ENCODE results near the gene DIS3L2.

The DIS3L2 gene

DNA sequence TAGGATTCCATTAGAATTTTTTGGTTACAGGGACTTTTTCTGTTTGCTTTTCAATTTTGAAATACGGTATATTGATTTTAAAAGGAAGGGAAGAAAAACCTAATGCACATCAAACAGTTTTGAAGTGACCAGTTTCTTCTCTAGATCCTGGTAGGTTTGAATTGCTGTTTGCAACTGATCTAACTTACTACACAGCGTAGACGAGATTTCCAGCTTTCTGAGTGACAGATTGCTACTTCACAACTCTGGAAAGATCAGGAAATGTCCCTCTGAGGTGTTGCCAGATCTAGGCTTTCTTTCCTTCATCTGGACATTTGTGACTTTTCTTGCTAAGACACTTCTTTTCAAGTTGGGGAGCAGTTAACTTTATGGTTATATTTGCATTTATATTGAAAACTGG is 112.2 kb downstream of the DIS3L2 start:
- Histone ChIP-seq H3K9me3 (no peaks in the 10 kb centered on the region), H3K9ac (no peak overlapping the region), H3K4me1 (peaks cover 25% of the 10 kb centered on the region), H3K27ac (no peak overlapping the region), H3K4me2 (no peak overlapping the region), H3K27me3 (no peaks in the 10 kb centered on the region), H3K36me3 (no peaks in the 10 kb centered on the region), H4K20me1 (peaks cover 20% of the 10 kb centered on the region; the same call in 1 of the 2 replicates), H3K4me3 (no peak overlapping the region)
- no peak for TF ChIP-seq Cebpa-rat (IDR thresholded peaks at IDR 0.05)

DNA sequence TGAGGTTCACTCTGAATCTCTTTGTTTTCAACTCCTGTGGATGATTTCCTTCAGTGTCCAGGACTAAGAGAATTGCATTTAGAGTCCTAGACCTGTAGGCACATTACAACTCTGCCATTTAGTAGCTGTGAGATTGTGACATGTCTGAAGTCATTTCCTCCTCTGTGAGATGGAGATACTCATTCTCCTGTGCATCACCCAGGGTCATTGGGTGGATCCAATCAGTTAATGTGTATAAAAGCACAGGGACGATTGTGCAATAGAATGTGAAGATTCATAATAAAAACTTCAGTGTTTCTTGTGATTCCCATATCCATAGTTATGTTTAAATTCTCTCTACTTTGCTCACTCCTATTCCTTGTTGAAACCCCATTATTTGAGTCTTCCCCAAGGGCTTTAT is 113.6 kb downstream of the DIS3L2 start:
- H3K27ac ChIP-seq, result no peak overlapping the region

GRCh38 chr2:232075859-232076258 is 114.3 kb downstream of the DIS3L2 start:
- no peak overlapping the region for H3K27ac ChIP-seq
- peaks cover 25% of the 10 kb centered on the region for H3K4me1 ChIP-seq
- no peak overlapping the region for H3K4me3 ChIP-seq
- no peak for TF ChIP-seq Cebpa-rat (IDR thresholded peaks at IDR 0.05)
- H3K9ac ChIP-seq, result no peak overlapping the region
- H3K27me3 ChIP-seq, result no peaks in the 10 kb centered on the region
- H3K9me3 ChIP-seq, result no peaks in the 10 kb centered on the region
- no peak overlapping the region for H3K4me2 ChIP-seq
- peaks cover 20% of the 10 kb centered on the region; the same call in 1 of the 2 replicates for H4K20me1 ChIP-seq
- no peaks in the 10 kb centered on the region for H3K36me3 ChIP-seq

More for the DNA sequence above, 113.6 kb downstream of the DIS3L2 start:
- no peaks in the 10 kb centered on the region for H3K36me3 ChIP-seq
- H3K4me2 ChIP-seq, result no peak overlapping the region
- H3K4me3 ChIP-seq, result no peak overlapping the region
- H3K9me3 ChIP-seq, result no peaks in the 10 kb centered on the region
- peaks cover 25% of the 10 kb centered on the region for H3K4me1 ChIP-seq
- peak; percentile 33; the same call in 1 of the 2 replicates for TF ChIP-seq Cebpa-rat (IDR thresholded peaks at IDR 0.05)
- no peaks in the 10 kb centered on the region for H3K27me3 ChIP-seq
- H4K20me1 ChIP-seq, result peaks cover 20% of the 10 kb centered on the region; the same call in 1 of the 2 replicates
- no peak overlapping the region for H3K9ac ChIP-seq

DNA sequence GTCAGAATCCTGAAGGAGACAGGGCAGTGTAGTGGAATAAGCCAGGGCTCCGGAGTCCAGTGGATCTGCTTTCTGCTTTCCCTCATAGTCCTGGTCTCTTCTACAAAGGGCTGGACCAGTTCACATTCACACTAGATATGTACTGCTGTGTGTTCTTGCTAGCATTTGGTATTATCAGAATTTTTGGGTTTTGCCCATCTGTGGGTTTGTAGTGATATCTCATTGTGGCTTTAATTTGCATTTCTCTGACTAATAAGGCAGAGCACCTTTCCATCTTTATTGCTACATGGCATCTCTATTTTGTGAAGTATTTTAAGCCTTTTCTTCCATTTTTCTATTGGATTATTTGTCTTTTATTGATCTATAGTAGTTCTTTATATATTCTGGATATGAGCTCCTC is 114.8 kb downstream of the DIS3L2 start:
- no peaks in the 10 kb centered on the region for H3K9me3 ChIP-seq
- no peaks in the 10 kb centered on the region for H3K27me3 ChIP-seq
- TF ChIP-seq Cebpa-rat (IDR thresholded peaks at IDR 0.05), result no peak
- H4K20me1 ChIP-seq, result peaks cover 20% of the 10 kb centered on the region; the same call in 1 of the 2 replicates
- H3K27ac ChIP-seq, result no peak overlapping the region
- no peak overlapping the region for H3K4me2 ChIP-seq
- peaks cover 22% of the 10 kb centered on the region for H3K4me1 ChIP-seq
- H3K9ac ChIP-seq, result no peak overlapping the region
- H3K36me3 ChIP-seq, result no peaks in the 10 kb centered on the region
- no peak overlapping the region for H3K4me3 ChIP-seq

DNA sequence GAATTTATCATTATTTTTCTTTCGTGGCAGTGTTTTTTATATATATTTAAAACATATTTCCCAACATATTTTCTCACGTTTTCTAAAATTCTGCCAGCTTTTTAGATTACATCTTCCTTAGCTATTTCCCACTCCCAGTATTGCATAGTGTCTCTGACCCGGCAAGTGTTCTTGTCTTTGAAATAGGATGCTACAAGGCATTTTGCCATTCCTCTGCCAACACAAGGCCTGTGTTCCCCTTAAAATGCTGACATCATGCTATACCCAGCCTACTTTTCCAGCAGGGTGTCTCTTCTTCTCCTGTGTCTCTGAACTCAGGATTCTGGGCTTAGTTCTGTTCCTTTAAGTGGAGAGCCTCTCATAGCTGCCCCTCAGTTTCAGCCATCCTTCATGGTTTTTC is 115.2 kb downstream of the DIS3L2 start:
- Histone ChIP-seq H3K4me2 (no peak overlapping the region), H3K4me1 (peaks cover 17% of the 10 kb centered on the region), H3K27me3 (no peaks in the 10 kb centered on the region), H3K36me3 (no peaks in the 10 kb centered on the region), H4K20me1 (peaks cover 20% of the 10 kb centered on the region; the same call in 1 of the 2 replicates), H3K4me3 (no peak overlapping the region), H3K9ac (no peak overlapping the region), H3K27ac (no peak overlapping the region), H3K9me3 (peaks cover 3% of the 10 kb centered on the region)
- no peak for TF ChIP-seq Cebpa-rat (IDR thresholded peaks at IDR 0.05)

DNA sequence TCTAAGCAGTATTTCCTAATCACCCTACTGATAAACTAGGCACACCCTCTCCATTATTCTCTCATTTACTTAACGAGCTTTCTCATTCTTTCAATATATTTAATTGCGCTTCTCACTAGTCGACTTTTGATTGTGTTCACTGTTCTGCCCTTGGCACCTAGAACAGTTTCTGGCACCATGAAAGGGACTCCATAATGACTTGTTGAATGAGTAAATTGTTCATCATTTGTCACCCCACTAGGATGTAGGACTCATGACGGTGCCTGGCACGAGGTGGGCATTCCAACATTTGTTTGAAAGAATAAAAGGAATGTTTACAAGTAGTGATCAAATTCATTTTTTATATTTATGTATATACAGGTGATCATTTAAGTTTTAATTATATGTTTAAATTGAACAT is 123.7 kb downstream of the DIS3L2 start:
- no peak for TF ChIP-seq Cebpa-rat (IDR thresholded peaks at IDR 0.05)

GRCh38 chr2:232085826-232086425 is 124.4 kb downstream of the DIS3L2 start:
- no peaks in the 10 kb centered on the region for H3K27me3 ChIP-seq
- H3K9ac ChIP-seq, result no peak overlapping the region
- H4K20me1 ChIP-seq, result 0 out of 2 replicates have a peak, but pooled peaks cover 4% of the 10 kb centered on the region
- H3K4me2 ChIP-seq, result no peak overlapping the region
- no peaks in the 10 kb centered on the region for H3K4me1 ChIP-seq
- peaks cover 17% of the 10 kb centered on the region for H3K9me3 ChIP-seq
- TF ChIP-seq Cebpa-rat (IDR thresholded peaks at IDR 0.05), result no peak
- H3K36me3 ChIP-seq, result peaks cover 33% of the 10 kb centered on the region
- H3K27ac ChIP-seq, result no peak overlapping the region
- H3K4me3 ChIP-seq, result no peak overlapping the region

More for the DNA sequence above, 123.7 kb downstream of the DIS3L2 start:
- Histone ChIP-seq H3K4me3 (no peak overlapping the region), H3K27ac (no peak overlapping the region), H3K27me3 (no peaks in the 10 kb centered on the region), H4K20me1 (0 out of 2 replicates have a peak, but pooled peaks cover 4% of the 10 kb centered on the region), H3K4me1 (no peaks in the 10 kb centered on the region), H3K4me2 (no peak overlapping the region), H3K36me3 (peaks cover 33% of the 10 kb centered on the region), H3K9me3 (peaks cover 17% of the 10 kb centered on the region), H3K9ac (no peak overlapping the region)

DNA sequence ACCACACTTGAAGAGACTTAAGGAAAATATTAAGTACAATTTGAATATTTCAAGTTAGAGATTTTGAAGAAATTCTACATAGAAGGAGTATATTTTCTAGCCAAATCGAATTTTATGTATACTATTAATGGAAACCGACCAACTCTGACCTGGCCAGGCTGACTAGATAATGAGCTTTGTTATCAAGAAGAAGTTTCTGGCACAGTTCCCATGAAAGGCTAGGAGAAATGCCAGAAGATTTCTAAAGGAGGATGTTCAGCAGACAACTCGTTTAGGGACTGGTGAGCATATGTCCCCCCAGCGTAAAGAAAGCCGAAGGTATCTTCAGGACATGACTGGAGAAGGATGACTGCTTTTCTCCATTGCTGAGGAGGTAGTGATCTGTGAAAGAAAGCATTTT is 127.3 kb downstream of the DIS3L2 start:
- Histone ChIP-seq H3K4me3 (no peak overlapping the region), H4K20me1 (0 out of 2 replicates have a peak, but pooled peaks cover 4% of the 10 kb centered on the region), H3K4me1 (no peaks in the 10 kb centered on the region), H3K9me3 (0 out of 2 replicates have a peak, but pooled peaks cover 5% of the 10 kb centered on the region), H3K27me3 (no peaks in the 10 kb centered on the region), H3K9ac (no peak overlapping the region), H3K36me3 (peaks cover 31% of the 10 kb centered on the region), H3K4me2 (no peak overlapping the region), H3K27ac (no peak overlapping the region)
- no peak for TF ChIP-seq Cebpa-rat (IDR thresholded peaks at IDR 0.05)

DNA sequence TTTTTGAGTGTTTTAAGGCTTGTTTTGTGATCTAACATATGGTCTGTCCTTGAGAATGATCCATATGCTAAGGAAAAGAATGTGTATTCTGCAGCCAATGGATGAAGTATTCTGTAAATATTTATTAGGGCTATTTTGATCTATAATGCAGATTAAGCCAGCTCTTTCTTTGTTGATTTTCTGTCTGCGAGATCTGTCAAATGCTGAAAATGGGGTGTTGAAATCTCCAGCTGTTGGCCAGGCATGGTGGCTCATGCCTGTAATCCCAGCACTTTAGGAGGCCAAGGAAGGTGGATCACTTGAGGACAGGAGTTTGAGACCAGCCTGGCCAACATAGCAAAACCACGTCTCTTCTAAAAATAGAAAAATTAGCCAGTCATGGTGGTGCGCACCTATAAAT is 132.7 kb downstream of the DIS3L2 start:
- Histone ChIP-seq H3K36me3 (peaks cover 43% of the 10 kb centered on the region), H3K9me3 (peaks cover 54% of the 10 kb centered on the region), H3K27ac (no peak overlapping the region), H3K27me3 (no peaks in the 10 kb centered on the region), H3K4me1 (no peaks in the 10 kb centered on the region), H4K20me1 (no peaks in the 10 kb centered on the region), H3K4me2 (no peak overlapping the region), H3K9ac (no peak overlapping the region), H3K4me3 (no peak overlapping the region)
- no peak for TF ChIP-seq Cebpa-rat (IDR thresholded peaks at IDR 0.05)

DNA sequence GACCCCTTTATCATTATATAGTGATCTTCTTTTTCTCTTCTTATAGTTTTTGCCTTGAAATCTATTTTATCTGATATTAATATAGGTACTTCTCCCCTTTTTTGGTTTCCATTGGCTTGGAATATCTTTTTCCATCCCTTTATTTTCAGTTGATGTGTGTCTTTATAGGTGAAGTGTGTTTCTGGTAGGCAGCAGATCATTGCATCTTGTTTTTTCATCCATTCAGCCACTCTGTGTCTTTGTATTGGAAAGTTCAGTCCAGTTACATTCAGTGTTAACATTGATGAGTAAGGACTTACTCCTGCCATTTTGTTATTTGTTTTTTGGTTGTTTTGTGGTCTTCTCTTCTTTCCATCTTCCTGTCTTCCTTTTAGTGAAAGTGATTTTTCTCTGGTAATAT is 133.4 kb downstream of the DIS3L2 start:
- H3K9me3 ChIP-seq, result peaks cover 56% of the 10 kb centered on the region
- H3K36me3 ChIP-seq, result peaks cover 38% of the 10 kb centered on the region
- H3K27ac ChIP-seq, result no peak overlapping the region
- H4K20me1 ChIP-seq, result no peaks in the 10 kb centered on the region
- no peak overlapping the region for H3K9ac ChIP-seq
- H3K4me1 ChIP-seq, result no peaks in the 10 kb centered on the region
- no peak for TF ChIP-seq Cebpa-rat (IDR thresholded peaks at IDR 0.05)
- no peaks in the 10 kb centered on the region for H3K27me3 ChIP-seq
- H3K4me3 ChIP-seq, result no peak overlapping the region
- no peak overlapping the region for H3K4me2 ChIP-seq

Measured in BLaER1 (cell line).